Fibroblast of peridontal ligament (primary cell): ENCODE data around the gene RAB1A.
A peak's percentile ranks its signal among the peaks of the same experiment; 100 is the strongest.

Source experiments
- DNase-seq: peaks from one replicate; pipeline ENCODE4 v3.0.0-alpha.2; 2010; ENCODE audit errors: extremely low read depth

Gene RAB1A

DNA sequence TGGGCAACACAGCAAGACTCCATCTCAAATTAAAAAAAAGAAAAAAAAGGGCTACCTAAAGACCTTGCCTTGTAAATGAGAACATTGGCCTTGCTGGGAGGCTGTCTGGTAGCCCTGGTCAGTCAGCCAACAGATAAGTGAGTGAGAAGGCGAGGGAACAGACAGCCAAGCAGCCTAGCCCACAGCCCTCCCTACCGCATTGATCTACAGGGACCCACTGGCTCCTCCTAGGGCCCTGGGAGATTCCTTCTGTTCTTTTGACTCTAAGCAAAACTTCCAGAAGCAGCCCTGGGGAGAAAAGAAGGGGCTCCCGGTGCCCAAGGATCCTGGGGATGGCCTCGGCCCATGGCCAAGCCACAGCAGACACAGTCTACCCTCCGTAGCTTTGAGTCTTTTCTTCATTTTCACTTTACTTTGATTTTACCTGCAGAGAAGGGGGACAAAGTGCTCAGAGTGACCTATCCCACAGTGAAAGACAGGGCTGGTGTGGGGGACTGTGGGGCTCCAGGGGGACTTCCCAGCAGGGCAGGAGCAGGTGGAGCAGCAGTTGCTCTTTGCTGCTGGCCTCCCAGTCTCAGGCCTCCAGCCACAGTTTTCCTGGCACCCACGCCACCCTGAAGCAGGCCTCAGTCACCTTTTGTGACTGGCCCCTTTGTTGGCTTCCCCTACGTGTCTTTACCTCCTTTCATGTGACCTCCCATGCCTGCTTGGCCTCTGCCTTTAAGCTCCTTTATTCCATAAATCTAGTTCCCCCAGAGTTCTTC, 68.6 kb downstream of the RAB1A start:
- no peak for DNase-seq

DNA sequence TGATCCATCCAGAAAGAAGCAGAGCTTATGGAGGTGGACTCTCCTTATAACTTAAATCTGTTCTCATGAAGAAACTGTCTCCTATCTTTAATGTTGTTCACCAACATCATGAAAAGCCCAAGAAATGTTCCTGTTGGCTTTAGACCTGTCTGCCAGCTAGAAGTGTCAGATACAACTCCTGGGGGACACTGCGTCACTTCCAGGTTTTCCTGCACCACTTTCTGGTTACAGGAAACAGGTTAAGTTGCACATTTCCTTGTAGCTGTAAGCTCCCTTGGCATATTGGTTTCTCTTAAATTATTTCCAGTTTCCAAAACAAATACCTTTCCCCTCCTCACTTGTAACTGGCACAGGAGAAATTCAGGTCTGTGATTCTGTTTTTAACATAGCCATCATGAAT, 70.8 kb downstream of the RAB1A start:
- no peak for DNase-seq

DNA sequence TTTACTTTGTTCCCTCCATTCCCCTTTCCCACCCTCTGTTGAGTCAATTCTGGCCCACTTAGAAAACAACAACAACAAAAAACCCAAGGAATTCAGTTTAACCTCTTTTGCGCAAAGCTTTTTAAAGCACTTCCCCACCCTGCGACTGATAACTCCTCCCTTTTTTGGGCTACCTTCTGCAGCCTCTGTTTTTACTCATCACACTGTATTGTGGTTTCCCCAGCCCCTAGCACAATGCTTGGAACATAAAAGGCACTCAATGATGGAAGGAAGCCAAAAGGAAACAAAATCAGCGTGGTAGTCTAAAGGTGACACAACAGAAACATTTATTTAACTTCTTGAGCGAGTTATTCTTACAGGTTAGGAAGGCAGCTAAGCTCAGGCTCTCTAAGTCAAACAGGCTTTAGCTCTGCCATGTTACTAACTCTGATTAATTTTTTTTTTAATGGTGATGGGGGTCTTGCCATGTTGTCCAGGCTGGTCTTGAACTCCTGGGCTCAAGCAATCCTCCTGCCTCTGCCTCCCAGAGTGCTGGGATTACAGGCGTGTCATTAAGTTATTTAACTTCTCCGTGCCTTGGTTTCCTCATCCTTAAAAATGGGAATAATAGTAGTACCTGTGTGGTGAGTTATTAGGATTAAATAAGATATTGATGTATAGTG, 72.4 kb downstream of the RAB1A start:
- DNase-seq = peak; percentile 33

DNA sequence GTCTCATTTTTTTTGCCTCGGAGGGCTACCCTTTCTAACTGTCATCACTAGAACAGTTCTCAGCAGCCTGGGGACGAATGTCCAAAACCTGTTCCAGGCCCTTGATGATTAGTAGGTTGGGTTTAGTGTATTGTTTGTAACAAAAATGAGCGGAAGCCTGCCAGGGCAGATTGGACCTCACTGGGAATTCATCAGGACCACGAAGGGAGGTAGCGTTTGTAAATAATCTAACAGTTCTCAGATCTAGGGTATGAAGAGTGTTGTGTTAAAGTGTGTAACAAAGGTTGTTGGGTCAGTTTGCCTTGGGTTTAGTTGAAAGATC, 72.9 kb downstream of the RAB1A start:
- no peak for DNase-seq

DNA sequence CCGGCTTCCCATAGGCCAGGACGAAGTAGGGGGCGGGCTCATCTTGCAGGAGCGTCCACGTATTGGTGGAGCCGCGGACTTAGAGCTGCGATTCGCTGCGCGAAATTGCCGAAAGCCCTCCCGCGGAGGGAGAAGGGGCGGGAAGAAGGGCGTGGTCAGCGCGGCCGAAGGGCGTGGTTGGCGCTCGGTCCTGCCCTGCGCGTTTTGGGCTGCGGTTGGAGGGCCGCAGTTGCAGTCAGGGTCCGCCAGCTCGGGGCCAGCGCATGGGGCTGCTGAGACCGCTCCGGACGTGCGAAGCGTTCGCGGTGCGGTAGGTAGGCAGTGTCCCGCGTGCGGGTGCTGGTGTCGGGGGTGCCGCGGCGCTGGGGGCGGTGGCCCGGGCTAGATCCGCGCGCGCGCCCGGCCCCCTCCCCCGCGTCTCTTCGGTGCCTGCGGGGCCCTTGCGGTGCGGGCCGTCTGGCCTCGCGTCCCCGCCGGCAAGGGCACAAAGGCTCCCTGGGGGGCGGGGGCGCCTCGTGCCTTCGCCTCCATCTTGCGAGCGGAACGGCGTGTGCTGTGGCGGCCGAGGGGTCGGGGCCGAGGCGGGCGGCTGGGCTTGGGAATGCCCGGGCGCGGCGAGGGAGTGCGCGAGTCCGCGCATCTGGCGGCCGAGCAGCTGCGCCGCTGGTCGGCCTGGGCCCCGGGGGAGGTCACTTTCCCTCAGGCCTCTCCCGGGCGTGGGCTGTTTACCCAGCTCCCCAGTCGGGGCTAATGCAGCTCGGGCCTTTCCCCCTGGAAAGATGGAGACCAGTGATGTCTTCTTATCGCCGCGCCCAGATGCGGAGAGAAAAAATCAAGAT, 73.5 kb downstream of the RAB1A start, which contains the start of gene CEP68:
CEP68 (plus strand) TSS at position 202 of the 839 bp plus-strand sequence. CDS start 13,029 bp downstream, outside the sequence.
- DNase-seq = peak; percentile 94

DNA sequence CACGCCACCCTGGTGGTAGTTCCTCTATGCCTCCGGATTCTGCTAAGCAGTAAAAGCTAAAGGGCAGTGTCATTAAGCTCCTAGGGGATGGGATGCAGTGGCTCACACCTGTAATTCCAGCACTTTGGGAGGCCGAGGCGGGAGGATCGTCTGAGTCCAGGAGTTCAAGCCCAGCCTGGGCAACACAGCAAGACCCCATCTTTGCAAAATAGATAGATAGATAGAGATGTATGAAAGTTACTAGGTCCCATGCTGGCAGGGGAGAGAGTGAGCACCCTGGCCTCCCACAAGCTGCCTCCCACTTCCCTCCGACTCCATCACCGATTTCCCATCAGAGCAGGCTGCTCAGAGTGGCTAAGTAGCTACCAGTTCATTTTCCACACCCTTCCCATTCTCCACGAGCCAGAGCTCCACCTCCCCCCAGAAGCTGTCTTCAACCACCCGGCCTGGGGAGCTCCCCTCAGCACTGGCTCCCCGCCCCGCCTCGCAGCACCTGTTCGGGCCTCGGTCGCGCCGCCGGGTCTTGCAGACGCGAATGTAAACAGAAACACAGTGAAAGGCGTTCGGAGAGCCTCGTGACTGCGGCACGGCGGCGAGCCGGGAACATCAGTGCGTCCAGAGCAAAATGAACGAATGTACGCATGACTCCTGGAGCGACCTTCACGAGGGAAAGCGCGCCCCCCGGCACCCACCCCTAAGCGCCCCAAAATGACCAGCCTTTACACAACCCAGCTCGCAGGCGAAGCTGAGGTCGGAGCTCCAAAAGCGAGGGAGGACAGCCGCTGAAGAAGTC, 74.3 kb downstream of the RAB1A start:
- no peak for DNase-seq

DNA sequence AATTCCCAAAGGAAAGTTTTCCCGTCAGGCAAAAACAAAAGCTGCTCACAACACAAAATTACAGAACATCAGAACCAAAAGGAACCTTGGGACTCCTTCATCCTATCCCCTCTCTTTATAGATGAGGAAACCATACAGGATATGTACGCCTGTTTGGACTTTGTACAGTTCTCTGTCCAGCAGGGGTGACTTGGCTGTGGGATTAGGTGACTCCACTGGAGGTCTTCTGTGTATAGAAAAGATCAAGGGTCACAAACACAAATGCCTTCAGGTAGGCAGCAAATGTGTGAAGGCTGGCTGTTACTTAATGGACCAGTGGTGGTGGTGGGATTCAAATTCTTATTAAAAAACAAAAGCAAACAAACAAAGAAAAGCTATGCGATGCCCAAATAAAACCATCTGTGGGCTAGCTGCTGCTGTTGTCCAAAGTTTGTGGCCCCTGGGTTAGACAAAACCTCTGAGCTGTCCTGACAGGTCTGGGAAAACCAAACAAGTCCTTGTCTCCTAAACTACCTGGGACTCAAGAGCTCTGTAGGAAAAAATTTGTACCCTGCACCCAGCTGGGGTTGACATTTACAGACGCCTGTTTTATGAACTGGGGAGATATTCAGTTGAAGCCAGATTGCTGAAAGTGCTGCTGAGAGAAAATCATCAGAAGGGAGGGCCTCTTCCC, 75.0 kb downstream of the RAB1A start:
- no peak for DNase-seq

DNA sequence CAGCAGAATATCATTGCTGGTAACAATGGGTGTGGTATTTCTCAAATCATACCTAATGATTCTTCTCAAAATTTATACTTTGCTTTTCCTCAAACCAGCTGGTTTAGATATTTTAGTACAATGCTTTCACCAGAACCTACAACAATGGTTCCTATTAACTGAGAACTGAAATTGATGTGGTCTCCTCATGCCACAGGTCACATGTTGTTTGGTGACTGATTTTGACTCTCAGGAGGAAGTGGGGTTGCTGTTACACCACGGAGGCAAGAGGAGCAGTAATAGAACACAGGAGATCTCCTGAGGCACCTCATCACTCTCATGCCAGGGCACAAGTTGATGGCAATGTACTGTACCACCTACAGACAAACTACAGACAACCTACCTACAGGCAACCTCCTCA, 76.7 kb downstream of the RAB1A start:
- DNase-seq = no peak

DNA sequence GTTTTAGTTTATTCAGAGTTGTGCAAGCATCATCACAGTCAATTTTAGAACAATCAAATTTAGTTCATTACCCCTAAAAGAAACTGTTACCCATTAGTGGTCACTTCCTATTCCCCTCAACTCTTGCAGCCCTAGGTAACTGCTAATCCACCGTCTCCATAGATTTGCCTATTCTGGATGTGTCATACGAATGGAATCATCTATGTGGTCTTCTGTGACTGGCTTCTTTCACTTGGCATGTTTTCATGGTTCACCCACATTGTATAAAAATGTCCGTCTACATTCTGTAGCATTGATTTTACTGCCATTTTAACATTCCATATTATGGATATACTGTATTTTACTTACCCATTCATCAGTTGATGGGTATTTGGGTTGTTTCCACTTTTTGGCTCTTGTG, 79.0 kb downstream of the RAB1A start:
- DNase-seq = no peak

DNA sequence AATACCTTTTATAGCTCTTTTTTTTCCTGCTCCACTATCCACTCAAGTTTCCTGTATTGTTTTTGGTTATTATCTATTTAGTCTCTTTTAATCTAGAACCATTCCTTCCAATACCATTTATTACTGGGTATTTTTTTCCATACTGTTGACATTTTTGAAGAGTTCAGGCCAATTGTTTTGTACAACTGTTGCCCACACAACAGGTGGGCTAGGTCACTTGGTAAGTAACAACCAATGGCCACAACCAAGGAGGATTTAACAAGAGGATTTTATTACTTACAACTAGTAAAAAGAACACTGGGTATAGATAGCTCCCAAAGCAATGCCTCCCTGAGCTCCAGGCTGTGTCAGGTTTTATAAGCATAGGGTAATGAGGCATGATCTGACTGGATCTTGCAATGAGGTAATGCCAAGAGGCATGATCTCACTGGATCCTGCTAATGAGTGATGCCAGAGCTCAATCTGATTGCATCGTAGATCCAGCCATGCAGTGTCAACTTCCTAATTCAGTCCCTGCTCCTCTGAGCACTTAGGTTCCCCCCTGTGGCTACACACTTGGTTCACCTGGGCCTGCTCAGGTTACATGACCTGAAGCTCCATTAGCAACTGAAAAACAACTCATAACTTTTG, 80.8 kb downstream of the RAB1A start:
- no peak for DNase-seq

DNA sequence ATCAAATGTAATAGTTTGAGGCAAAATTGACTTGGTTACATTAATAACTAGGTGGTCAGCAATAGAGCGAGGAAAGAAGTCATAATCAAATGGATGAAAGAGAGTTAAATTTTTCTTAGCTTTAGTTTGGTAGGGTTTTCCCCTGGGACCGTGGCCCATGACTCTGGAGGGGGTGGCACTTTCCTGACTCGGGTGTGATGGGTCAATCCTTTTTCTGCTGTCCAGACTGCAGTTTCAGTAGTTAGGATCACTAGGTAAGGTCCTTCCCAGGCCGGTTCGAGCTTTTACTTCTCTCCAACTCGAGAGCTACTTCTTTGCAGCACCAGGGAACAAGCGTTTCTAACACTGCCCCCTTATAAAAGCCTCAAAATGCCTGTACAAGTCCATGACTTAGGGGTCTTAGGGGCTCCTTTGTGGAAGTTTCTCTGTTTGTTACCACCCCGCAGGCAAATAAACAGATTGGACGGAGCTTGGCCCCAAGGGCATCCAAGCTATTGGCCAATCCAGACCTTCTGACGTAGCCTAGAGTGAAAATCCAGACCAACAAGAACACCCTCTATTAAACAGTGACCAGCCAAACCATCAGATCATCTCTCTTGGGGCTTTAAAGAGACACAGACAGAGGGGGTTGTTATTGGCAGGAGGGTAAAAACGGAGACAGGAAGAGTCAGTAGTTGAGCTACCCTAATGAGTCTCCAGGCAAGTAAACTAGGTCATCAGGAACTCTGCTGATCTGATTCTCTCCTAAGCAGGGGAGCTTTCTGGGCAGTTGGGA, 83.1 kb downstream of the RAB1A start:
- DNase-seq = no peak

DNA sequence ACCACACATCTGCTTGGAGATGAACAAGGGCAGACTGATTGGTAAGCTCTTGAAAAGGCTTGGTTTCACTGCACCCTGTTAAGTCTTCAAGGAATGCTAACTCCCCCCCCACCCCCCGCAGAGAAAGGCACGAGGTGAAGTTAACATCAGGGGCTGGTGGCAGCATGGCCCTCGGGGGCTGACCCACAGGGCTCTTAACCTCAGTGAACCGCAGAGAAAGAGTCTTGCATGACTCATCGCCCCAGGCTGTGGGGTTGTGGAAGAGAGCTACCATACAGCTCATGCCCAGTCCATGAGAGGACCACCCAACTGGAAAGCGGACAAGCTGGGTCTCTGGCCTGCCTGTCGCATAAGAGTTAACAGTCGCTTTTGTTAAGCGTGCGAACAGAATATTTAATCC, 84.3 kb downstream of the RAB1A start:
- DNase-seq = peak; percentile 50

DNA sequence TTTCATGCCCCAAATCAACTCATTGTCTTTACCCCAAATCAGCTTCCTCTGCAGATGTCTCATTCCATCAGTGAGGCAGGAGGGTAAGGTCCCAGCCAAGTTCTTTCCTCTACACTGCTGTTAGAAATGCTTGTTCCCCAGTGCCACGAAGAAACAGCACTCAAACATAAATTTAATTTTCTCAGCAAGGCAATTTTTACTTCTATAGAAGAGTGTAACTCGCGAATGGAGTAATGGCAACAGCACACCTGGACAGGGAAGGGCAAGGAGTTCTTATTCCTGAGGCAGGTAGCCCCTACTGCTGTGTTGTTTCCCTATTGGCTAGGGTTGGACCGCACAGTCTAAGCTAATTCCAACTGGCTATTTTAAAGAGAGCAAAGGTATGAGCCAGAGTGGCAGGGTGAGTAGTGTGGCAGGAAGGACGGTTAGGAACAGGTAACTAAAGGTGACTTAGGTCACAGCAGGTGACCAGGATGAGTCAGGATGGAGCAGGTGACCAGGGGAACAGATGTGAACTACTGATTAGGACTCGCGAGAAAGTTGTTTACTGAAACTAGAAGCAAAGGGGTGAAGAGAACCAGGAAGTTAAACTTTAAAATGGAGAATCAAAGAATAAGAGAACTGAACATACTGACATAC, 85.7 kb downstream of the RAB1A start:
- DNase-seq = no peak

DNA sequence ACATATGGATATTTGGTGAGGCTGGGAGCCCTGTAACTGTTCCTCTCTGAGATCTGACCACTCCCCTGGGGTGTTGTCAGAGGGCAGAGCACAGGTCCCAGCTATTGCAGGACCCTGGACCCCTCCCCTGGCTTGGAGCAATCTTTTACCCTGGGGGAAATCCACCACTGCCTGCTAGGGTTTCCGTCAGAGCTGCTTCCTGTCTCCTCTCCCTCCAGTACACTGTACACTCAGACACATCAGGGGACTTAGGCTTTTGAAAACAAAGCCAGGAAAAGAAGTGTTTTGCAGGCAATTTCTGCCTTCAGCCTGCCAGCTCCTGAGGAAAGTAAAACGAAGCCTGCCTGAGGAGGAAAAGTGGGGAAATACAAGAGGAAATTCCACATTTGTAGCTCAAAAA, 86.9 kb downstream of the RAB1A start:
- no peak for DNase-seq

DNA sequence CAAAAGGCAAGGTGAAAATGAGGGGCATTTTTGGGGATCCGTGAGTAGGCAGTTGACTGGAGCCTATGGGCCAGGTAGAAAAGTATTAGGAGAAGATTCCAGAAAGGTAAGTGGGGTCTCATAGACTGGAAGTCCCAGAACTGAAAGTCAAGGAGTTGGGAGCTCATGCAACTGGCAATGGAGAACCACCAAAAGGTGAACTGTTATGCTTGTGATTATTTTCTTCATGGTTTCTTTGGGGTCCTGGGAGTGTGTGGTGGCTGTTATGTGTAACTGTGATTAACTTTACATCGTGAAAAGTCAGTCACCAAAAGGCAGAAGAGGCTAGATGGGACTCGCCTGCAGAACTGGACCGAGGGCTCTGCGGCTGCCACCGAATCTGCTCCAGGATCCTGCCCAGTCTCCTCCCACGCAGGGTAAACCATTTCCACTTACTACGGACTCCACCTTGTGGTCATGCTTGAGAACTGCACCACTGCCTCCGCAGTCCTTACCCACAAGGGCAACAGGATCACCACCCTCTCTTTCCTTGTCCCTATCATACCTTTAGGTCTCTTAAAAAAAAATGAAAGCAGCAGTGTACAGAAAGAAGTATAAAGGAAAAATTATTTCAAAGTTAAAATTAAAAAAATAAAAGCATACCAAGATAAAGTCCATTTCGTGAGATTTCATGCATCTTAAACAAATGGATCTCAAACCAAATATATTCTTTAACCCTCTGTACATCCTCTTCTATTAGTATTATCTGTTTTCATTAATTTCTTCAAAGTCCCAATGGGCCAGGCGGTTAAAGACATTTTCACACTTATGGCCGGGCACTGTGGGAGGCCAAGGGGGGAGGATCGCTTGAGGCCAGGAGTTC, 89.3 kb downstream of the RAB1A start:
- DNase-seq = peak; percentile 89

DNA sequence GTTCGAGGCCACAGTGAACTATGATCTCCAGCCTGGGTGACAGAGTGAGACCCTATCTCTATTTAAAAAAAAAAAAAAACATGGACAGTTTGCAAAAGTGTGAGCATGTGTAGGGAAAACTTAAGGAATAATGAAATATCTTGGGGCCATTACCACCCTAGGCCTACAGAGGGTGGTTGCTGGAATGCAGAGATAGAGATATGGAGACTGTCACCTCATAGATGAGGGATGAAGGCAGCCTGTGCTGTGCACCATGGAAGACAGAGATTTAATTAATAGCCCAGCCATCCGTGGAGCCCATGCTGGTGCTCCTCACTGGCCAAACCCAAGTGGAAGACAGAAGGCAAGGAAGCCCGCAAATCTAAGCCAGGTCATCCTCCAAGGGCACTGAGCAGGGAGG, 90.3 kb downstream of the RAB1A start:
- no peak for DNase-seq

DNA sequence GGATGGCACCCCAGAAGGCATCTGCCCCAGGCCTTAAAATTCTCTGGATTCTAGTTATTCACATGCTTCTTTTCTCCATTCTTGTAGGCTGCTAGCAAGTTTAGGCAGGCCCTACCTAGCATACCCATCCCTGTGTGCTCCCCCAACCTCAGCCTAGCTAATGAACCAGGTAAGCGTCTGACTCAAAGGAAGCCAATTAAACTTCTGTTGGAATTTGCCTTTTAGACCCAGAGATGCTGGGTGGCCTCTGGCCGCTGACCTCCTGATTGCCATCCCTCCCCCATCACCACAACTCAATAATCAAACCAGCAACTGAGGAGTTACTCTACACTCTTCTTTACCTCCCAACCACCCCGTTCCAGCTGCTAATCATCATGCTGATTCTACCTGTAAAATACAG, 92.7 kb downstream of the RAB1A start:
- DNase-seq = no peak
